H9 (cell line): ENCODE data around the gene IMP3. TPM values are rescaled to one million over a fixed set of nuclear protein-coding genes. Genes with fewer than 3 reads are reported as not detected.

Source experiments
- DNase-seq: peaks from one replicate; pipeline ENCODE4 v3.0.0-alpha.2; 2017
- H2AFZ ChIP-seq: one replicate; pipeline ENCODE4 v1.6.1; 2013; ENCODE audit warnings: mild to moderate bottlenecking, low read length, control low read depth, moderate library complexity
- H2AK5ac ChIP-seq: 2 replicates; pipeline ENCODE4 v1.6.1; 2013; ENCODE audit warnings: low read length, control low read depth, mixed read lengths; ENCODE audit not compliant: insufficient read length
- H2BK120ac ChIP-seq: one replicate; pipeline ENCODE4 v1.6.1; 2013; ENCODE audit warnings: low read depth, mild to moderate bottlenecking, low read length, control low read depth, inconsistent platforms; ENCODE audit not compliant: poor library complexity, severe bottlenecking
- H2BK12ac ChIP-seq: 2 replicates; pipeline ENCODE4 v1.6.1; 2013; ENCODE audit warnings: low read length, control low read depth, mixed read lengths, low read depth; ENCODE audit not compliant: insufficient read length
- H2BK15ac ChIP-seq: 2 replicates; pipeline ENCODE4 v1.6.1; 2013; ENCODE audit warnings: low read depth, low read length, control low read depth
- H2BK20ac ChIP-seq: one replicate; pipeline ENCODE4 v1.6.1; 2013; ENCODE audit warnings: low read depth, mild to moderate bottlenecking, low read length, control low read depth, inconsistent platforms; ENCODE audit not compliant: poor library complexity, severe bottlenecking
- H2BK5ac ChIP-seq: 2 replicates; pipeline ENCODE4 v1.6.1; 2013; ENCODE audit warnings: low read length, control low read depth, mixed read lengths; ENCODE audit not compliant: insufficient read length
- H3K14ac ChIP-seq: 2 replicates; pipeline ENCODE4 v1.6.1; 2013; ENCODE audit warnings: low read length, control low read depth; ENCODE audit not compliant: insufficient read depth
- H3K18ac ChIP-seq: 2 replicates; pipeline ENCODE4 v1.6.1; 2013; ENCODE audit warnings: low read depth, mild to moderate bottlenecking, mixed read lengths, low read length, control low read depth; ENCODE audit not compliant: insufficient read length
- H3K23ac ChIP-seq: 2 replicates; pipeline ENCODE4 v1.6.1; 2013; ENCODE audit warnings: low read length, control low read depth, mixed read lengths, low read depth; ENCODE audit not compliant: insufficient read length
- H3K23me2 ChIP-seq: 2 replicates; pipeline ENCODE4 v1.6.1; 2013; ENCODE audit warnings: low read depth, mild to moderate bottlenecking, mixed read lengths, low read length, control low read depth; ENCODE audit not compliant: insufficient read length, poor library complexity, severe bottlenecking
- H3K27ac ChIP-seq: 2 replicates; pipeline ENCODE4 v1.5.1; 2013; ENCODE audit warnings: low read length, control low read depth, mixed read lengths, low read depth; ENCODE audit not compliant: insufficient read length
- H3K27me3 ChIP-seq: 2 replicates; pipeline ENCODE4 v1.6.1; 2013; ENCODE audit warnings: low read length, control low read depth, inconsistent platforms; ENCODE audit not compliant: insufficient read depth
- H3K4ac ChIP-seq: 2 replicates; pipeline ENCODE4 v1.6.1; 2013; ENCODE audit warnings: low read depth, mild to moderate bottlenecking, control low read depth, inconsistent platforms, low read length, moderate library complexity
- H3K4me1 ChIP-seq: 2 replicates; pipeline ENCODE4 v1.6.1; 2013; ENCODE audit warnings: low read length, control low read depth, inconsistent platforms; ENCODE audit not compliant: insufficient read depth
- H3K4me2 ChIP-seq: 2 replicates; pipeline ENCODE4 v1.6.1; 2013; ENCODE audit warnings: low read length, control low read depth, mixed read lengths; ENCODE audit not compliant: insufficient read length, insufficient read depth
- H3K56ac ChIP-seq: 2 replicates; pipeline ENCODE4 v1.6.1; 2013; ENCODE audit warnings: low read depth, mild to moderate bottlenecking, mixed read lengths, low read length, control low read depth; ENCODE audit not compliant: insufficient read length
- H3K79me1 ChIP-seq: 2 replicates; pipeline ENCODE4 v1.6.1; 2013; ENCODE audit warnings: low read depth, mild to moderate bottlenecking, moderate library complexity, low read length, control low read depth, inconsistent platforms; ENCODE audit not compliant: insufficient read depth, poor library complexity, severe bottlenecking
- H3K79me2 ChIP-seq: 2 replicates; pipeline ENCODE4 v1.6.1; 2013; ENCODE audit warnings: low read length, control low read depth, inconsistent platforms; ENCODE audit not compliant: insufficient read depth
- H3K9ac ChIP-seq: 2 replicates; pipeline ENCODE4 v1.6.1; 2013; ENCODE audit warnings: low read length, control low read depth, mixed read lengths; ENCODE audit not compliant: insufficient read length; ENCODE audit errors: extremely low read depth
- H3K9me3 ChIP-seq: one replicate; pipeline ENCODE4 v1.6.1; 2013; ENCODE audit warnings: low read depth, low read length, inconsistent platforms; ENCODE audit not compliant: control insufficient read depth
- H3T11ph ChIP-seq: one replicate; pipeline ENCODE4 v1.6.1; 2013; ENCODE audit warnings: mild to moderate bottlenecking, low read length, control low read depth, inconsistent platforms
- H4K20me1 ChIP-seq: one replicate; pipeline ENCODE4 v1.6.1; 2013; ENCODE audit not compliant: control insufficient read depth, insufficient read length, insufficient read depth
- H4K5ac ChIP-seq: 2 replicates; pipeline ENCODE4 v1.6.1; 2013; ENCODE audit warnings: low read depth, mild to moderate bottlenecking, mixed read lengths, low read length, control low read depth; ENCODE audit not compliant: insufficient read length
- H4K8ac ChIP-seq: replicated peaks from 2 replicates; pipeline ENCODE4 v1.6.1; 2013; ENCODE audit warnings: low read length, control low read depth, mixed read lengths, low read depth; ENCODE audit not compliant: insufficient read length
- H4K91ac ChIP-seq: 2 replicates; pipeline ENCODE4 v1.6.1; 2013; ENCODE audit warnings: low read depth, mild to moderate bottlenecking, moderate library complexity, mixed read lengths, low read length, control low read depth; ENCODE audit not compliant: insufficient read length
- H3K27ac Mint-ChIP-seq, 3 experiments: 2 replicates in 2 of 3; 3 replicates in 1 of 3; pipeline ENCODE4 v1.8.0; 2020 to 2021; ENCODE audit warnings: mixed read lengths in 3 of 3, mild to moderate bottlenecking in 1 of 3, moderate library complexity in 1 of 3
- H3K27me3 Mint-ChIP-seq: 2 replicates; pipeline ENCODE4 v1.8.0; 2021; ENCODE audit warnings: low read depth, mild to moderate bottlenecking, moderate library complexity, mixed read lengths
- H3K36me3 Mint-ChIP-seq, 3 experiments: 2 replicates in 2 of 3; 3 replicates in 1 of 3; pipeline ENCODE4 v1.8.0; 2020 to 2021; ENCODE audit warnings: low read depth in 3 of 3, mixed read lengths in 3 of 3; ENCODE audit not compliant: insufficient read depth in 1 of 3
- H3K4me1 Mint-ChIP-seq, 2 experiments: 2 replicates each; pipeline ENCODE4 v1.8.0; 2020; ENCODE audit warnings: mixed read lengths in 2 of 2
- H3K4me3 Mint-ChIP-seq, 2 experiments: 2 replicates in 1 of 2; 3 replicates in 1 of 2; pipeline ENCODE4 v1.8.0; 2020 to 2021; ENCODE audit warnings: mild to moderate bottlenecking in 2 of 2, mixed read lengths in 2 of 2, moderate library complexity in 1 of 2
- H3K9me3 Mint-ChIP-seq, 2 experiments: 2 replicates in 1 of 2; 3 replicates in 1 of 2; pipeline ENCODE4 v1.8.0; 2020; ENCODE audit warnings: mild to moderate bottlenecking in 2 of 2, mixed read lengths in 2 of 2, moderate library complexity in 1 of 2
- CTCF ChIP-seq: fragments of 200-600 bp; sonication (generic); conservative IDR thresholded peaks from 3 replicates; pipeline ENCODE4 v1.8.0; 2021; ENCODE audit warnings: antibody characterized with exemption, mild to moderate bottlenecking
- WGBS: extraction: QIAGEN DNeasy Blood & Tissue Kit; methylation state at CpG from one replicate; pipeline ENCODE4 v1.1.7; 2013; ENCODE audit warnings: missing lambda C conversion rate, low lambda C conversion rate, mixed read lengths; ENCODE audit not compliant: insufficient read length; ENCODE audit errors: extremely low coverage; 5-methylcytosine and 5-hydroxymethylcytosine counted together
- total RNA-seq: library from RNA; stranded (reverse); gene quantifications from 2 replicates; pipeline ENCODE4 v1.2.1, GENCODE V29; 2021

Gene IMP3
- total RNA-seq, 1 experiment from 2014 or later: 97.9 TPM

GRCh38 chr15:75639191-75639708 lies 774 bp downstream of the IMP3 start:
- Histone ChIP-seq H4K20me1 (no peaks in the 10 kb centered on the region), H2BK5ac (peak overlapping the region; percentile 79), H3K23ac (peak overlapping the region; percentile 56), H2BK120ac (no peak overlapping the region), H3T11ph (no peak overlapping the region), H2BK20ac (no peak overlapping the region), H4K8ac (no peak overlapping the region), H2AFZ (no peak overlapping the region), H3K9me3 (no peaks in the 10 kb centered on the region), H3K18ac (peak overlapping the region; percentile 97), H4K91ac (peak overlapping the region; percentile 89), H3K4ac (peak overlapping the region; percentile 82), H3K79me2 (peaks cover 20% of the 10 kb centered on the region; the same call in 1 of the 2 replicates), H2BK15ac (no peak overlapping the region), H3K14ac (peak overlapping the region; percentile 96), H3K4me1 (no peaks in the 10 kb centered on the region), H3K79me1 (peaks cover 9% of the 10 kb centered on the region), H2AK5ac (no peak overlapping the region), H3K56ac (no peak overlapping the region), H3K27me3 (no peaks in the 10 kb centered on the region), H4K5ac (peak overlapping the region; percentile 92), H3K9ac (peak overlapping the region; percentile 98), H3K23me2 (peaks cover 15% of the 10 kb centered on the region), H2BK12ac (no peak overlapping the region), H3K4me2 (peak overlapping the region; percentile 98), H3K27ac (no peak overlapping the region)
- Mint-ChIP-seq H3K27ac (peak overlapping the region; percentile 79 to 94 (median 91); a peak in 6 of 7 replicates), H3K27me3 (no peaks in the 10 kb centered on the region), H3K4me3 (peak overlapping the region; percentile 92 to 93), H3K9me3 (no peaks in the 10 kb centered on the region), H3K36me3 (peaks cover 0 to 10% (median 3%) of the 10 kb centered on the region in 3 experiments; a peak in 3 of 7 replicates), H3K4me1 (peaks cover 28 to 34% of the 10 kb centered on the region in 2 experiments)
- no peak for DNase-seq
- no CpG with 5 or more reads among the region's 16 CpGs for WGBS
- TF ChIP-seq CTCF: no peak
